ENCODE data around the gene ECI1.

GRCh38 chr16:2208772-2209171 lies 42.6 kb downstream of the ECI1 start:
- no peak for TF ChIP-seq CTCF (IDR thresholded peaks at IDR 0.05)
- TF ChIP-seq POLR2A (IDR thresholded peaks at IDR 0.05), result no peak
- no peak for TF ChIP-seq EP300 (IDR thresholded peaks at IDR 0.05)

Measured in tibial nerve (tissue), 4 donors.